Loucy (cell line): Measurements from ENCODE around the gene CREB1.
A peak's percentile ranks its signal among the peaks of the same experiment; 100 is the strongest.

Source experiments
- H2AFZ ChIP-seq: fragments of 200-600 bp; sonication (generic); 2 replicates; pipeline ENCODE4 v1.6.0; 2016; ENCODE audit warnings: antibody characterized with exemption, mild to moderate bottlenecking, low read length, moderate library complexity
- H3F3A ChIP-seq: fragments of 200-600 bp; 2 replicates; pipeline ENCODE4 v1.6.0; 2016; ENCODE audit warnings: antibody characterized with exemption, low read depth, mild to moderate bottlenecking
- H3K27me3 ChIP-seq: fragments of 200-600 bp; sonication (generic); 2 replicates; pipeline ENCODE4 v1.6.1; 2014; ENCODE audit warnings: low read length, mild to moderate bottlenecking; ENCODE audit not compliant: insufficient read depth, poor library complexity, severe bottlenecking
- H3K36me3 ChIP-seq: fragments of 200-600 bp; sonication (generic); 2 replicates; pipeline ENCODE4 v1.6.1; 2016; ENCODE audit warnings: low read length; ENCODE audit not compliant: insufficient read depth
- H3K4me1 ChIP-seq: fragments of 200-600 bp; sonication (generic); 2 replicates; pipeline ENCODE4 v1.5.1; 2014; ENCODE audit warnings: low read length, mild to moderate bottlenecking; ENCODE audit not compliant: insufficient read depth, poor library complexity, severe bottlenecking
- H3K4me2 ChIP-seq: fragments of 200-600 bp; sonication (generic); 2 replicates; pipeline ENCODE4 v1.6.0; 2014; ENCODE audit warnings: antibody characterized with exemption, low read length, low read depth, mild to moderate bottlenecking; ENCODE audit not compliant: poor library complexity, severe bottlenecking
- H3K4me3 ChIP-seq: fragments of 200-600 bp; sonication (generic); 2 replicates; pipeline ENCODE4 v1.5.1; 2014; ENCODE audit warnings: low read length, mild to moderate bottlenecking, mixed read lengths; ENCODE audit not compliant: poor library complexity, severe bottlenecking
- H3K79me2 ChIP-seq: fragments of 200-600 bp; sonication (generic); 2 replicates; pipeline ENCODE4 v1.6.1; 2014; ENCODE audit warnings: low read length; ENCODE audit not compliant: insufficient read depth
- H3K9ac ChIP-seq: fragments of 200-600 bp; sonication (generic); 2 replicates; pipeline ENCODE4 v1.6.0; 2014; ENCODE audit warnings: mild to moderate bottlenecking, low read depth, low read length, moderate library complexity; ENCODE audit not compliant: poor library complexity, severe bottlenecking
- H3K9me2 ChIP-seq: fragments of 200-600 bp; sonication (generic); replicated peaks from 2 replicates; pipeline ENCODE4 v1.6.1; 2016; ENCODE audit warnings: low read depth, low read length, mixed read lengths
- H3K9me3 ChIP-seq: fragments of 200-600 bp; sonication (generic); 2 replicates; pipeline ENCODE4 v1.6.1; 2014; ENCODE audit warnings: mild to moderate bottlenecking, antibody characterized with exemption, low read length, low read depth; ENCODE audit not compliant: insufficient read depth
- H4K20me1 ChIP-seq: fragments of 200-600 bp; sonication (generic); 2 replicates; pipeline ENCODE4 v1.6.0; 2014; ENCODE audit warnings: antibody characterized with exemption, low read length, mild to moderate bottlenecking; ENCODE audit not compliant: insufficient read depth, poor library complexity, severe bottlenecking
- EZH2phosphoT487 ChIP-seq: fragments of 200-600 bp; IDR thresholded peaks from 2 replicates; pipeline ENCODE4 v1.6.1; 2018; ENCODE audit warnings: antibody characterized with exemption, mild to moderate bottlenecking, moderate library complexity, borderline replicate concordance
- TF ChIP-seq, protein P1 (sequence below): fragments of 200-600 bp; sonication (generic); conservative IDR thresholded peaks from 2 replicates; pipeline ENCODE4 v1.5.1; 2014; ENCODE audit warnings: mild to moderate bottlenecking, antibody characterized with exemption, low read length

CREB1 gene

DNA sequence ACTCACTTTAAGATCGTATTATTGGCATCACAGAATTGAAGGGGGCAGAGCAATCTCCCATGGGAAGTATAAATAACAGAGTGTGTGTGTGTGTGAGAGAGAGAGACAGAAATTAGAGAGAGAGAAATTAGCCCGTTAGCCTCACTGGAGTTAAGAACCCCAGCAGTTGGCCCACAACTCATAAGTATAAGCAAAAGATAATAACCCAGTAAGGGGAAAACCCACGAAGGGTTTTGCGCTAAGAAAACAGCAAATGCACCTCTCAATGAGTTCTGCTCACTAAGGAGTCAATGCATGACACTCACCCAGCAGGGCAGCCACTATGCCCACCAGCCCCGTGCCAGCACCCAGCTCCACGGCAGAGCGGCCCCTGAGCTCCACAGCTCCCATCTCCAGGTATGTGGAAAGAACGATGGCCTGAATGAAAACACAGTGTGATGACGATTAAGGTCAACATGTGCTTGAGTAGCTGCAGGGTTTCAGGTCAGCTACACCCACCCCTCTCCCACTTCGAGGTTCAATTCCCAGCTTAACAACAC is 91.8 kb downstream of the CREB1 start:
- no peak overlapping the region for H2AFZ ChIP-seq
- H4K20me1 ChIP-seq, result peaks cover 11% of the 10 kb centered on the region
- H3K9me3 ChIP-seq, result no peaks in the 10 kb centered on the region
- H3K4me3 ChIP-seq, result peak overlapping the region; percentile 89
- peaks cover 68% of the 10 kb centered on the region for H3K79me2 ChIP-seq
- peaks cover 47% of the 10 kb centered on the region for H3K4me1 ChIP-seq
- no peaks in the 10 kb centered on the region for H3K27me3 ChIP-seq
- H3K9me2 ChIP-seq, result no peaks in the 10 kb centered on the region
- H3K9ac ChIP-seq, result peak overlapping the region; percentile 95
- peak overlapping the region; percentile 77 for H3K4me2 ChIP-seq
- peaks cover 18% of the 10 kb centered on the region; the same call in 1 of the 2 replicates for H3K36me3 ChIP-seq
- TF ChIP-seq EZH2phosphoT487, result no peak
- TF ChIP-seq, protein P1, sequence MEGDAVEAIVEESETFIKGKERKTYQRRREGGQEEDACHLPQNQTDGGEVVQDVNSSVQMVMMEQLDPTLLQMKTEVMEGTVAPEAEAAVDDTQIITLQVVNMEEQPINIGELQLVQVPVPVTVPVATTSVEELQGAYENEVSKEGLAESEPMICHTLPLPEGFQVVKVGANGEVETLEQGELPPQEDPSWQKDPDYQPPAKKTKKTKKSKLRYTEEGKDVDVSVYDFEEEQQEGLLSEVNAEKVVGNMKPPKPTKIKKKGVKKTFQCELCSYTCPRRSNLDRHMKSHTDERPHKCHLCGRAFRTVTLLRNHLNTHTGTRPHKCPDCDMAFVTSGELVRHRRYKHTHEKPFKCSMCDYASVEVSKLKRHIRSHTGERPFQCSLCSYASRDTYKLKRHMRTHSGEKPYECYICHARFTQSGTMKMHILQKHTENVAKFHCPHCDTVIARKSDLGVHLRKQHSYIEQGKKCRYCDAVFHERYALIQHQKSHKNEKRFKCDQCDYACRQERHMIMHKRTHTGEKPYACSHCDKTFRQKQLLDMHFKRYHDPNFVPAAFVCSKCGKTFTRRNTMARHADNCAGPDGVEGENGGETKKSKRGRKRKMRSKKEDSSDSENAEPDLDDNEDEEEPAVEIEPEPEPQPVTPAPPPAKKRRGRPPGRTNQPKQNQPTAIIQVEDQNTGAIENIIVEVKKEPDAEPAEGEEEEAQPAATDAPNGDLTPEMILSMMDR, result no peak
- H3F3A ChIP-seq, result peaks cover 7% of the 10 kb centered on the region; the same call in 1 of the 2 replicates

DNA sequence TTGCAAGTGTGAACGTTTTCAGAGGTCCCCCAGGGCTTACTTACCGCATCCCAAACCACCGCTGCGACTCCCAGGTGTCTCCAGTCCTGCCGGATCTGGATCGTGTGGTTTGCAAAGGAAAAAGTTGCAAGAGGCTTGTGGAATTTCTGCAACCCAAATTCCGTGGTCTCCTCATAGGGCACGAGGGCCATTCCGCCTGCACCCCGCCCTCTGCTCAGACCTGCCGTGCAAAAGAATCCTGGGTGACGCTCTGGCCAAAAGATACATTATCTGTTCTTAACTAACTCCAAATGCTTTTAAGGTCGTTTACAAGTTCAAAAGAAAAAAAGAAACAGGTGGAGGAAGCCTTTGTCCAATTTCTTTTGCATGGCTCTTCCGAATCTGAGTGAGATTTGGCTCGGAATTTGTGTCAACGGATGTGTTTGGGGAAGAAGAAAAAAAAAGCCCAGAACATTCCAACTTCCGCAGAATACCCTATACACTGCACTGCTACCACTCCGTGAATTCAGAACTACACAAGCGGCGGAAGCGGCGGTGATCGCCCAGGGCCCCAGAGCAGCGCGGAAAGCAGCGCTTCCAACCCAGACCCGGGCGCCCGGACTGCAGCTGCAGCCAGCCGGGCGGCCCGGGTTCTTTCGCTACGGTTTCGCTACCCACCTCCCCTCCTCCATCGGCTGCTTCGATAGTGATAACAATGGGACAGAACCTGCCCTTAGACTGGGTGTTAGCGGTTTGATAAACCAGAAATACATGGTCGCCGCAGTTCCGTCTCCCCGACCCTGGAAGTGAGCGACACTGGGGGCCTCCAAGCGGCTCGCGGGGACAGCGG is 94.6 kb downstream of the CREB1 start:
- no peak for TF ChIP-seq EZH2phosphoT487
- H3K4me2 ChIP-seq, result peak overlapping the region; percentile 77

DNA sequence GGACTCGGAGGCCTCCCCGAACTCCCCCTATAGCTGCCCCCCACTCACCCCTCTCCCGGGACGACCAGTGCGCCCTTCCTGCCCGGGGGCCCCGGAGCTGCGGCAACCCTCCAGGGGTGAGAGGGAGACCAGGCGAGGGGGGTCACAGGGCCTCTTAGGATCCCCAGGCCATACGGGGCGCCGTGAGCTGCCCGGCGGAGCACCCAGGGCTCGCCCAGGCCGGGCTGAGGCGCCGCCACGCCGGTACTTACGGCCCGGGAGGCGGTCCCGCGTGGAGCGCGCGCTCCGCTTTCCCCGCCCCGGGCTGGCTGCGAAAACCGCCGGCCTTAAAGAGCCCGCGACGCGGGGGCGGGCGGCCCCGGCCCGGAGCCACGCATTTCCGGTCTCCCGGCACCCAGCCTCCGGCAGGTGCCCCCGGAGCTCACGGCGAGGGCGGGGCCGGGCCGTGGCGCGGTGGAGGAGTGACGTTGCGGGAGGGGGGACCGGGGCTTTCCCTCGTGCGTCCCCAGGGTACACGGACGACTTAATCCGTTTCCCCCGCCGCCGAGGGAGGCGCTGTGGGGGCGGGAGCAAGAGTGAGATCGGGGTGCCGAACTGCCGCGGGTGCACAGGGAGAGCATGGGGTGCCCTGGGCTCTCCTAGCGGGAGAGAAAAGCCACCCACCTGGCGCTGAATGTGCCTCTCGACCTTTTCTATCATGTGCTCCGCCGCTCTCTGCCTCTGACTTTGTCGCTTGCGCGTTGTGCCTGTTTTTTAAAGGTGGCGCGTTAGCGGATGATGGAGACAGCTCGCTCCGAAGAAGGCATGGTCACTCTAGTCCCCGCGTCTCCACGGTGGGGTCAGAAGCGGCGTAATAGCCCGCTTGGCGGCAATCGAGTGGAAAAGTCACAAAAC is 95.5 kb downstream of the CREB1 start, which contains the start of gene METTL21A:
METTL21A (minus strand) TSS at position 381 of the 894 bp plus-strand sequence. CDS start 1,019 bp downstream, outside the sequence.
- Histone ChIP-seq H3K4me1 (peaks cover 43% of the 10 kb centered on the region), H3K27me3 (no peaks in the 10 kb centered on the region), H3K4me2 (peak within 1 kb of the TSS; percentile 82), H3K9me2 (no peaks in the 10 kb centered on the region), H3K4me3 (peak within 1 kb of the TSS; percentile 89), H2AFZ (peak within 1 kb of the TSS; percentile 98), H3K79me2 (peaks cover 42% of the 10 kb centered on the region), H3K9ac (peak within 1 kb of the TSS; percentile 95), H3K36me3 (0 out of 2 replicates have a peak, but pooled peaks cover 4% of the 10 kb centered on the region), H4K20me1 (peaks cover 5% of the 10 kb centered on the region), H3F3A (peaks cover 7% of the 10 kb centered on the region; the same call in 1 of the 2 replicates), H3K9me3 (no peaks in the 10 kb centered on the region)
- no peak for TF ChIP-seq EZH2phosphoT487
- TF ChIP-seq, protein P1, result peak; percentile 37

More for the DNA sequence above, 94.6 kb downstream of the CREB1 start:
- Histone ChIP-seq H3K4me1 (peaks cover 43% of the 10 kb centered on the region), H3F3A (peaks cover 7% of the 10 kb centered on the region; the same call in 1 of the 2 replicates), H3K4me3 (peak overlapping the region; percentile 89), H3K9ac (peak overlapping the region; percentile 95), H4K20me1 (peaks cover 5% of the 10 kb centered on the region), H3K79me2 (peaks cover 42% of the 10 kb centered on the region), H3K27me3 (no peaks in the 10 kb centered on the region), H2AFZ (peak overlapping the region; percentile 77), H3K9me2 (no peaks in the 10 kb centered on the region), H3K36me3 (0 out of 2 replicates have a peak, but pooled peaks cover 4% of the 10 kb centered on the region), H3K9me3 (no peaks in the 10 kb centered on the region)
